GM21528 (cell line): Measurements from ENCODE around the gene PDE4B.

Source experiments
- ATAC-seq: cut with Tn5 transposase; IDR thresholded peaks from one replicate; pipeline ENCODE4 v1.9.1; 2021; ENCODE audit warnings: mild to moderate bottlenecking, moderate library complexity; ENCODE audit not compliant: unreplicated experiment, low FRiP score

Gene PDE4B

GRCh38 chr1:66220477-66220876, 427.8 kb downstream of the PDE4B start:
- no peak for ATAC-seq

- ATAC-seq = no peak
Observed at GRCh38 chr1:66223681-66224080, 431.0 kb downstream of the PDE4B start.

- no peak for ATAC-seq
Observed at GRCh38 chr1:66226985-66227384, 434.3 kb downstream of the PDE4B start.

GRCh38 chr1:66227966-66228365, 435.3 kb downstream of the PDE4B start:
- no peak for ATAC-seq

GRCh38 chr1:66231217-66231616, 438.5 kb downstream of the PDE4B start:
- ATAC-seq = no peak

- ATAC-seq = no peak
Observed at GRCh38 chr1:66231681-66232463, 439.2 kb downstream of the PDE4B start.

GRCh38 chr1:66237042-66237441, 444.3 kb downstream of the PDE4B start:
- ATAC-seq = no peak

- ATAC-seq = no peak
Observed at GRCh38 chr1:66237722-66238479, 445.2 kb downstream of the PDE4B start.

GRCh38 chr1:66239834-66240233, 447.1 kb downstream of the PDE4B start:
- ATAC-seq = no peak

- no peak for ATAC-seq
Observed at GRCh38 chr1:66240491-66241484, 448.1 kb downstream of the PDE4B start.

GRCh38 chr1:66242646-66243547, 450.2 kb downstream of the PDE4B start:
- peak; percentile 75 for ATAC-seq

GRCh38 chr1:66243548-66244130, 450.9 kb downstream of the PDE4B start:
- ATAC-seq = peak; percentile 44

GRCh38 chr1:66244429-66244828, 451.7 kb downstream of the PDE4B start:
- no peak for ATAC-seq

- no peak for ATAC-seq
Observed at GRCh38 chr1:66245691-66246090, 453.0 kb downstream of the PDE4B start.

GRCh38 chr1:66246351-66247269, 453.9 kb downstream of the PDE4B start:
- ATAC-seq = no peak

GRCh38 chr1:66247415-66248208, 454.9 kb downstream of the PDE4B start:
- peak; percentile 66 for ATAC-seq

GRCh38 chr1:66248257-66248656, 455.6 kb downstream of the PDE4B start:
- ATAC-seq = no peak
